Upper lobe of left lung (tissue), 6 donors: ENCODE measurements around the gene WDPCP. TPM values are rescaled to one million over a fixed set of nuclear protein-coding genes. Genes with fewer than 3 reads are reported as not detected.

Source experiments
- ATAC-seq, 2 donors: fragments of 200-7000 bp; cut with Tn5 transposase; one replicate each; pipeline ENCODE4 v1.9.1; 2022; ENCODE audit warnings: mild to moderate bottlenecking in 2 of 2, moderate library complexity in 2 of 2; ENCODE audit not compliant: low FRiP score in 2 of 2
- DNase-seq, 2 donors: peaks; one replicate each; pipeline ENCODE4 v3.0.0-alpha.2; 2019 to 2020
- H3K27ac ChIP-seq, 4 donors: fragments of 200-600 bp; sonication (generic); one replicate each; pipeline ENCODE4 v1.5.1; 2016 to 2019
- H3K27me3 ChIP-seq, 4 donors: fragments of 200-600 bp; sonication (generic); one replicate each; pipeline ENCODE4 v1.5.1; 2017 to 2019
- H3K36me3 ChIP-seq, 4 donors: fragments of 200-600 bp; sonication (generic); one replicate each; pipeline ENCODE4 v1.5.1; 2016 to 2019
- H3K4me1 ChIP-seq, 4 donors: fragments of 200-600 bp; sonication (generic); one replicate each; pipeline ENCODE4 v1.5.1; 2018 to 2019
- H3K4me3 ChIP-seq, 4 donors: fragments of 200-600 bp; sonication (generic); one replicate each; pipeline ENCODE4 v1.5.1; 2017 to 2019; ENCODE audit warnings: mild to moderate bottlenecking in 2 of 4, moderate library complexity in 1 of 4
- H3K9me3 ChIP-seq, 4 donors: fragments of 200-600 bp; sonication (generic); one replicate each; pipeline ENCODE4 v1.5.1; 2018 to 2019
- EP300 ChIP-seq, 4 donors: sonication (generic); formaldehyde crosslinking; IDR thresholded peaks; one replicate each; pipeline ENCODE4 v1.5.1; 2017; ENCODE audit warnings: antibody characterized with exemption in 4 of 4, control low read depth in 2 of 4
- POLR2A ChIP-seq, 4 donors: fragments of 450-650 bp; IDR thresholded peaks; one replicate each; pipeline ENCODE4 v1.5.1; 2016 to 2017; ENCODE audit warnings: antibody characterized with exemption in 4 of 4, mild to moderate bottlenecking in 2 of 4
- POLR2AphosphoS5 ChIP-seq, 2 donors: sonication (generic); formaldehyde crosslinking; IDR thresholded peaks; one replicate each; pipeline ENCODE4 v1.5.1; 2017; ENCODE audit warnings: antibody characterized with exemption in 2 of 2
- WGBS, 2 donors: methylation state at CpG; one replicate each; pipeline ENCODE4 v1.1.5; 2017 to 2018; 5-methylcytosine and 5-hydroxymethylcytosine counted together
- total RNA-seq, 6 donors: library from RNA; depleted of rRNA in 4 of 6; stranded (reverse); fragments of >200 nt in 4 of 6; gene quantifications; one replicate each; pipeline versions ENCODE4 v1.1.0 to v1.2.1, GENCODE V29; 2016 to 2021
- TF ChIP-seq, protein P1 (sequence below), 6 experiments: fragments of 450-650 bp in 4 of 6; fragments of 200-600 bp in 2 of 6; sonication (generic) in 2 of 6; IDR thresholded peaks; one replicate each; pipeline ENCODE4 v1.5.1; 2016 to 2019; ENCODE audit warnings: antibody characterized with exemption in 6 of 6
- donor health status: DM: no; HTN: no; CAD: no; lungs with moderate emphysema.
- donor health status: DM: no; HTN: yes; CAD: no; lungs with severe emphysema.

WDPCP gene
- total RNA-seq, 6 donors from 2014 or later, result 9.3 to 20.8 (median 11.5) TPM

DNA sequence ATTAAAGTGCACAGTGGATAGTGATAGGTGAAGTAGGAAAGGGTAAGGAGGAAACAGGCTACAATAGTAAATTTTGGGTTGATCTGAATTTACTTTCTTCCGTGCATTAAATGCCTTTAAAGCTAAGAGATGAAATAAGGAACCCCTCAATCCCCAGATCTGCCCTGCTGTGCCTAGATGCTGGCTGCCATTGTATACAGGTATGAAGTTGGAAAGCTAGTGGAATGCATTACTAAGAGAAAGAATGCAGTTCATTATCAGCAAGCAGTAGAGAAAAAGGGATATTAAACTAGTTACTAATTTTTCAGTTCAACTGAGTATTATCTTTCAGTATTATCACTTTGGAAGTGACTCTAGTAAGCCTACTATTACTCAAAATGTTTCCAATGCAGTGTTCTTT lies 93.3 kb downstream of the WDPCP start:
- TF ChIP-seq POLR2A (IDR thresholded peaks at IDR 0.05), result no peak
- peaks cover 0 to 5% (median 0%) of the 10 kb centered on the region in 4 donors for H3K36me3 ChIP-seq
- WGBS, 2 donors, result 90 to 93% methylated on average over 1 of the region's 1 CpG

DNA sequence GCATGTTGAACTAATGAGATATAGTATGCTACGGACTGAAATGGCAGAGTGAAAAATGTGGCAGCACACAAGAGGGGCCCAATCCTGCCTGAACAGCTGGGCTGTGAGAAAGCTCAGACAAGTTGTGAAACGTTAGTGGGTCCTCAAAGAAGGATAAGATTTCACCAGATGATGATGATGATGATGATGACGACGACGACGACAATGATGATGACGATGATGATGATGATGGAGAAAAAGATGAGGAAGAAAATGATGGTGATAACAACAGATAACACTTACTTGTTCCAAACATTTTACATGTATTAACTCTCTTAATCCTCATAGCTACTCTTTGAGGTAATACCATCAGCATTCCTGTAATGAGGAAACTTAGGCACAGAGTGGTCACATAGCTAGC lies 94.2 kb downstream of the WDPCP start:
- Histone ChIP-seq H3K27me3 (no peaks in the 10 kb centered on the region), H3K27ac (no peak overlapping the region), H3K4me3 (no peak overlapping the region), H3K36me3 (peaks cover 0 to 5% (median 0%) of the 10 kb centered on the region in 4 donors), H3K9me3 (no peaks in the 10 kb centered on the region), H3K4me1 (no peaks in the 10 kb centered on the region)
- DNase-seq, result no peak
- TF ChIP-seq, protein P1, sequence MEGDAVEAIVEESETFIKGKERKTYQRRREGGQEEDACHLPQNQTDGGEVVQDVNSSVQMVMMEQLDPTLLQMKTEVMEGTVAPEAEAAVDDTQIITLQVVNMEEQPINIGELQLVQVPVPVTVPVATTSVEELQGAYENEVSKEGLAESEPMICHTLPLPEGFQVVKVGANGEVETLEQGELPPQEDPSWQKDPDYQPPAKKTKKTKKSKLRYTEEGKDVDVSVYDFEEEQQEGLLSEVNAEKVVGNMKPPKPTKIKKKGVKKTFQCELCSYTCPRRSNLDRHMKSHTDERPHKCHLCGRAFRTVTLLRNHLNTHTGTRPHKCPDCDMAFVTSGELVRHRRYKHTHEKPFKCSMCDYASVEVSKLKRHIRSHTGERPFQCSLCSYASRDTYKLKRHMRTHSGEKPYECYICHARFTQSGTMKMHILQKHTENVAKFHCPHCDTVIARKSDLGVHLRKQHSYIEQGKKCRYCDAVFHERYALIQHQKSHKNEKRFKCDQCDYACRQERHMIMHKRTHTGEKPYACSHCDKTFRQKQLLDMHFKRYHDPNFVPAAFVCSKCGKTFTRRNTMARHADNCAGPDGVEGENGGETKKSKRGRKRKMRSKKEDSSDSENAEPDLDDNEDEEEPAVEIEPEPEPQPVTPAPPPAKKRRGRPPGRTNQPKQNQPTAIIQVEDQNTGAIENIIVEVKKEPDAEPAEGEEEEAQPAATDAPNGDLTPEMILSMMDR (IDR thresholded peaks at IDR 0.05), result no peak
- TF ChIP-seq EP300 (IDR thresholded peaks at IDR 0.05) (no peak), POLR2AphosphoS5 (IDR thresholded peaks at IDR 0.05) (no peak), POLR2A (IDR thresholded peaks at IDR 0.05) (no peak)
- WGBS, 2 donors, result 90 to 95% methylated on average over 7 of the region's 7 CpGs
- no peak for ATAC-seq

More for the DNA sequence above, 93.3 kb downstream of the WDPCP start:
- Histone ChIP-seq H3K27me3 (no peaks in the 10 kb centered on the region), H3K27ac (no peak overlapping the region), H3K4me3 (no peak overlapping the region), H3K4me1 (no peaks in the 10 kb centered on the region), H3K9me3 (no peaks in the 10 kb centered on the region)
- no peak for DNase-seq
- ATAC-seq, result no peak

DNA sequence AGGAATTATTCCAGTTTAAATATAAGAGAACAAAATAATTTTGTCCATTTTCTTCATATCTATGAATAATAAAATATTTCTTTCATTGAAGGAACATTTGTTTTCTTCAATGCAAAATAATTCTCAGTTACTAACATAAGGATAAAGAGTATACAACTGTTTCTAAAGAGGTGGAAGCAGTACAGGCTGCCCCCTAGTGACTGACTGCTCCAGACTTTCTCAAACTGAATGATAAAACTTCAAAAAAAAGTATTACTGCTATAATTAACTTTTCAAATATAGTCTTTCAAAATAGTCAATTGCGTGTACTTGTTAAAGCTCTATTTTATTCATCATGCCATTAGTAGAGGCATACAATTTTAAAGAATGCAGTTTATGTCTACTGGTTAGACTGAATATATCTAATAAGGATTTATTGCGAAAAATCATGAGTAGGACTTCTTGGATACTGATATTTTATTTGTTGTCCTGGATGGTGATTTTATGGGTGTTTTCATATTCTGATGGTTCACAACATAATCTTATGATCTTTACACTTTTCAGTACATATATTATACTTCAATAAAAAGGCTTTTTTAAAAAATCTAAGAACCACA lies 100.1 kb downstream of the WDPCP start:
- peaks cover 0 to 11% (median 0%) of the 10 kb centered on the region in 4 donors for H3K36me3 ChIP-seq
- no peak overlapping the region for H3K27ac ChIP-seq
- ATAC-seq, result no peak
- TF ChIP-seq, protein P1 (IDR thresholded peaks at IDR 0.05), result peak in 4 of 6 experiments; percentile 22 to 33 (median 25)
- TF ChIP-seq POLR2A (IDR thresholded peaks at IDR 0.05), result no peak
- TF ChIP-seq EP300 (IDR thresholded peaks at IDR 0.05), result no peak
- TF ChIP-seq POLR2AphosphoS5 (IDR thresholded peaks at IDR 0.05), result no peak
- H3K9me3 ChIP-seq, result no peaks in the 10 kb centered on the region
- no peak for DNase-seq
- WGBS, 2 donors, result 75 to 85% methylated on average over 2 of the region's 2 CpGs
- H3K4me3 ChIP-seq, result no peak overlapping the region
- no peaks in the 10 kb centered on the region for H3K27me3 ChIP-seq
- no peaks in the 10 kb centered on the region for H3K4me1 ChIP-seq

DNA sequence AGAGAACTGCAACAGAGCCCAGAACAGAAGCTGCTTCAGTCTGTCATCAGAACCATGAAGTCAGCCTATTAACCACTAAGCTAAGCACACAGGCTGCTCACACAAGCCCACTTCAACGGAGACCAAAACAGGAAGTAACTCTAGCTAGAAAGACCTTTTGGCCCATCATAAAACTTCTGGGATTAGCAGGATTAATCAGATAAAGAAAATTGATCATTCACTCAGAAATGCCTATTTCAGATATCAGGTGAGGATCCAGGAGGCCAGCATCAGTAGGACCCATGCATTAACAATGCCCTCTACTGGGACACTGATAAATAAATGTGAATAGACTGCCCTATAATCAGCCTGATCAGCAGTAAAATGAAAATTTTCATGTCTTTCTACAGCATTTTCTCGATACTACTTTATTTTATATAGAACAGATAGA lies 101.4 kb downstream of the WDPCP start:
- DNase-seq (no peak), ATAC-seq (no peak)
- peaks cover 0 to 11% (median 0%) of the 10 kb centered on the region in 4 donors for H3K36me3 ChIP-seq
- no peaks in the 10 kb centered on the region for H3K27me3 ChIP-seq
- 76 to 95% methylated on average over 2 of the region's 2 CpGs for WGBS, 2 donors
- H3K9me3 ChIP-seq, result no peaks in the 10 kb centered on the region
- H3K27ac ChIP-seq, result no peak overlapping the region
- TF ChIP-seq, protein P1 (IDR thresholded peaks at IDR 0.05), result no peak
- TF ChIP-seq EP300 (IDR thresholded peaks at IDR 0.05) (no peak), POLR2A (IDR thresholded peaks at IDR 0.05) (no peak), POLR2AphosphoS5 (IDR thresholded peaks at IDR 0.05) (no peak)
- H3K4me3 ChIP-seq, result no peak overlapping the region
- no peaks in the 10 kb centered on the region for H3K4me1 ChIP-seq

DNA sequence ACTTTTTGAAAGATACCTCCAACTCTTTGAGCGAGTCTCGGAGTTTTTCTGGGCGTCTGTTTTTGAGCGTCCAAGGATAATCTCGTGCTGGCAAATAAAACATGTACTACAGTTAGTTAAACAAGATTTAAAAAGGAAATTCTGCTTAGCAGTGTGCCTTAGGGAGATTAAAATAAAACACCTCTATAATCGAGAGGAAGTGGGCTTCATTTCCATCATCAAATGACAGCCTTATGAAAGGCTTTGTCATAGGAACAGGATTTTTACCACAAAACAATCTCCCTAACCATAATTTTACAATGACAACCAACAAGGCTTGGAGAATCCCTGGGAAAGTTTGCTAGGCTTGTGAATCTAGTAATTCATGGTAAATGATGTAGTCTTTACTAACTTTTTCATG lies 103.4 kb downstream of the WDPCP start:
- no peak for ATAC-seq
- Histone ChIP-seq H3K27ac (no peak overlapping the region), H3K4me3 (no peak overlapping the region), H3K36me3 (peaks cover 0 to 6% (median 0%) of the 10 kb centered on the region in 4 donors), H3K9me3 (no peaks in the 10 kb centered on the region), H3K4me1 (no peaks in the 10 kb centered on the region), H3K27me3 (no peaks in the 10 kb centered on the region)
- WGBS, 2 donors, result 86 to 88% methylated on average over 6 of the region's 6 CpGs
- TF ChIP-seq POLR2AphosphoS5 (IDR thresholded peaks at IDR 0.05) (no peak), POLR2A (IDR thresholded peaks at IDR 0.05) (no peak)
- TF ChIP-seq, protein P1 (IDR thresholded peaks at IDR 0.05), result no peak
- no peak for DNase-seq
